Esophagus squamous epithelium (tissue), 4 donors: ENCODE data around the gene PDE10A.
"Not testable (repeated sequence)": the region's sequence is repeated elsewhere in the genome, so short reads cannot be mapped to it uniquely, and the experiment has no call there.

Experiments used
- POLR2A ChIP-seq, 4 donors: fragments of 450-650 bp; IDR thresholded peaks; one replicate each; pipeline ENCODE4 v1.6.1; 2017; ENCODE audit warnings: antibody characterized with exemption in 4 of 4, mild to moderate bottlenecking in 4 of 4, moderate library complexity in 3 of 4
- TF ChIP-seq, protein P1 (sequence below), 6 experiments: fragments of 450-650 bp in 4 of 6; fragments of 200-600 bp in 2 of 6; sonication (generic) in 2 of 6; IDR thresholded peaks; one replicate each; pipeline ENCODE4 v1.5.1; 2016 to 2019; ENCODE audit warnings: antibody characterized with exemption in 6 of 6, mild to moderate bottlenecking in 4 of 6, moderate library complexity in 4 of 6

GRCh38 chr6:165592947-165593346, 70.1 kb downstream of the PDE10A start:
- TF ChIP-seq POLR2A (IDR thresholded peaks at IDR 0.05): not testable (repeated sequence)
- TF ChIP-seq, protein P1, sequence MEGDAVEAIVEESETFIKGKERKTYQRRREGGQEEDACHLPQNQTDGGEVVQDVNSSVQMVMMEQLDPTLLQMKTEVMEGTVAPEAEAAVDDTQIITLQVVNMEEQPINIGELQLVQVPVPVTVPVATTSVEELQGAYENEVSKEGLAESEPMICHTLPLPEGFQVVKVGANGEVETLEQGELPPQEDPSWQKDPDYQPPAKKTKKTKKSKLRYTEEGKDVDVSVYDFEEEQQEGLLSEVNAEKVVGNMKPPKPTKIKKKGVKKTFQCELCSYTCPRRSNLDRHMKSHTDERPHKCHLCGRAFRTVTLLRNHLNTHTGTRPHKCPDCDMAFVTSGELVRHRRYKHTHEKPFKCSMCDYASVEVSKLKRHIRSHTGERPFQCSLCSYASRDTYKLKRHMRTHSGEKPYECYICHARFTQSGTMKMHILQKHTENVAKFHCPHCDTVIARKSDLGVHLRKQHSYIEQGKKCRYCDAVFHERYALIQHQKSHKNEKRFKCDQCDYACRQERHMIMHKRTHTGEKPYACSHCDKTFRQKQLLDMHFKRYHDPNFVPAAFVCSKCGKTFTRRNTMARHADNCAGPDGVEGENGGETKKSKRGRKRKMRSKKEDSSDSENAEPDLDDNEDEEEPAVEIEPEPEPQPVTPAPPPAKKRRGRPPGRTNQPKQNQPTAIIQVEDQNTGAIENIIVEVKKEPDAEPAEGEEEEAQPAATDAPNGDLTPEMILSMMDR (IDR thresholded peaks at IDR 0.05): not testable (repeated sequence)
